BE2C (cell line): Measurements from ENCODE around the gene SMIM44. TPM values are rescaled to one million over a fixed set of nuclear protein-coding genes. Genes with fewer than 3 reads are reported as not detected.
"Not testable (repeated sequence)": the region's sequence is repeated elsewhere in the genome, so short reads cannot be mapped to it uniquely, and the experiment has no call there.

Experiments used
- DNase-seq: peaks from one replicate; pipeline ENCODE4 v3.0.0-alpha.2; 2020
- H3K27me3 ChIP-seq: fragments of 250-450 bp; sonication (Bioruptor Pico); 2 replicates; pipeline ENCODE4 v1.5.1; 2020; ENCODE audit warnings: mild to moderate bottlenecking
- H3K36me3 ChIP-seq: fragments of 250-450 bp; sonication (Bioruptor Pico); 2 replicates; pipeline ENCODE4 v1.5.1; 2020; ENCODE audit warnings: mild to moderate bottlenecking
- H3K4me1 ChIP-seq: fragments of 250-450 bp; sonication (Bioruptor Pico); 2 replicates; pipeline ENCODE4 v1.5.1; 2020
- H3K4me3 ChIP-seq: 2 replicates; pipeline ENCODE4 v1.5.1; 2011; ENCODE audit warnings: low read depth, low read length
- H3K9me3 ChIP-seq: fragments of 250-450 bp; sonication (Bioruptor Pico); 2 replicates; pipeline ENCODE4 v1.5.1; 2020
- CTCF ChIP-seq: IDR thresholded peaks from 2 replicates; pipeline ENCODE4 v1.5.1; 2012; ENCODE audit warnings: mild to moderate bottlenecking, low read depth, low read length
- polyA plus RNA-seq: library from polyadenylated mRNA; unstranded; fragments of >200 nt; gene quantifications from one replicate; pipeline ENCODE4 v1.2.1, GENCODE V29; 2012; ENCODE audit warnings: low read depth, missing spikeins; ENCODE audit not compliant: insufficient read length, insufficient read depth

SMIM44 gene
- polyA plus RNA-seq, result not detected

DNA sequence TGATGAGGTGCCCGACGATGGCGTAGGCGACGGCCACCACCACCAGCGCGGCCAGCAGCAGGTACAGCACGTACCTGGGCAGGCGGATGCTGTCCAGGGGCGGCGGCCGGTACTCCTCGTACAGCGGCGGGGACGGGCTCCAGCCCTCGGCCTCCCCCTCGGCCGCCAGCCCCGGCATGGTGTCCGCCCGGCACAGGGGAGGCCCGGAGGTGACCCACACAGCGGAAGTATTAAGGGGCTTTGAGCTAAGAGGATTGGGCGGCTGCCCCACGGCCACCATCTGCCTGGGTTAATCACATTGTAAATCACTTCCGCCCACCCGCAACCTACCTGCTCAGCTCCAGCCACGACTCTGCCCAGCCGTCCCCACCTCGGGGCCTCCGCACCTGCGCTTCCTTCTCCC lies at the start of gene SMIM44:
SMIM44 (minus strand) TSS at position 216 of the 403 bp plus-strand sequence; CDS start at position 178, 38 bp downstream.
- no peak for DNase-seq
- Histone ChIP-seq H3K36me3 (no peaks in the 10 kb centered on the region), H3K27me3 (peaks cover 40% of the 10 kb centered on the region), H3K4me1 (no peaks in the 10 kb centered on the region), H3K9me3 (no peaks in the 10 kb centered on the region), H3K4me3 (no peak within 1 kb of the TSS)
- no peak for TF ChIP-seq CTCF

GRCh38 chr19:3533033-3533432 lies 49.8 kb upstream of the SMIM44 start:
- no peak for DNase-seq
- H3K4me3 ChIP-seq, result no peak overlapping the region

GRCh38 chr19:3532154-3532786 lies 49.0 kb upstream of the SMIM44 start:
- H3K36me3 ChIP-seq, result peaks cover 47% of the 10 kb centered on the region
- no peaks in the 10 kb centered on the region for H3K27me3 ChIP-seq
- H3K4me1 ChIP-seq, result no peaks in the 10 kb centered on the region
- TF ChIP-seq CTCF, result no peak
- no peaks in the 10 kb centered on the region for H3K9me3 ChIP-seq
- no peak for DNase-seq
- H3K4me3 ChIP-seq, result no peak overlapping the region

More at GRCh38 chr19:3533033-3533432, 49.8 kb upstream of the SMIM44 start:
- Histone ChIP-seq H3K4me1 (no peaks in the 10 kb centered on the region), H3K9me3 (no peaks in the 10 kb centered on the region), H3K27me3 (no peaks in the 10 kb centered on the region), H3K36me3 (peaks cover 43% of the 10 kb centered on the region)
- TF ChIP-seq CTCF, result no peak

GRCh38 chr19:3531716-3532115 lies 48.5 kb upstream of the SMIM44 start:
- DNase-seq, result no peak
- no peaks in the 10 kb centered on the region for H3K9me3 ChIP-seq
- no peak overlapping the region for H3K4me3 ChIP-seq
- H3K36me3 ChIP-seq, result peaks cover 50% of the 10 kb centered on the region
- no peak for TF ChIP-seq CTCF
- no peaks in the 10 kb centered on the region for H3K4me1 ChIP-seq
- no peaks in the 10 kb centered on the region for H3K27me3 ChIP-seq

DNA sequence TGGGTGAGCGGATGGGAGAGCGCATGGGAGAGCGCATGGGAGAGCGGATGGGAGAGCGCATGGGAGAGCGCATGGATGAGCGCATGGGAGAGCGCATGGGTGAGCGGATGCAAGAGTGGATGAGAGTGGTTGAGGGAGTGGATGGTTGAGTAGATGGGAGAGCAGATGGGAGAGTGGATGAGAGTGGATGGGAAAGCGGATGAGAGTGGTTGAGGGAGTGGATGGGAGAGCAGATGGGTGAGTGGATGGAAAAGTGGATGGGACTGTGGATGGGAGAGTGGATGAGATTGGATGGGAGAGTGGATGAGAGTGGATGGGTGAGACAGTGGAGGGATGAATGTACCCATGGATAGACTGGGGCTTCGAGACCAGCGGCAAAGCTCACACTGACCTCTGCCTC lies 47.1 kb upstream of the SMIM44 start:
- no peak overlapping the region for H3K4me3 ChIP-seq
- no peak for TF ChIP-seq CTCF
- peaks cover 53% of the 10 kb centered on the region for H3K36me3 ChIP-seq
- no peaks in the 10 kb centered on the region for H3K27me3 ChIP-seq
- H3K4me1 ChIP-seq, result no peaks in the 10 kb centered on the region
- no peak for DNase-seq
- H3K9me3 ChIP-seq, result no peaks in the 10 kb centered on the region

- H3K4me3 ChIP-seq, DNase-seq, H3K4me1 ChIP-seq, H3K9me3 ChIP-seq, H3K27me3 ChIP-seq: not testable (repeated sequence)
- peaks cover 48% of the 10 kb centered on the region for H3K36me3 ChIP-seq
These were observed 46.1 kb upstream of the SMIM44 start for GRCh38 chr19:3529299-3529698.
